ENCODE results near the gene CDH8.

GRCh38 chr16:61936522-61936921 lies 99.7 kb downstream of the CDH8 start:
- TF ChIP-seq CTCF (IDR thresholded peaks at IDR 0.05) (no peak), POLR2A (IDR thresholded peaks at IDR 0.05) (no peak), POLR2AphosphoS5 (IDR thresholded peaks at IDR 0.05; ENCODE audit: insufficient read depth in 1 of 2, low read depth in 1 of 2) (no peak)

Data from vagina (tissue), 2 donors.